GM12878 (cell line): ENCODE measurements around the gene MTX1.
"Not testable (repeated sequence)": the region's sequence is repeated elsewhere in the genome, so short reads cannot be mapped to it uniquely, and the experiment has no call there.

Experiments
- CTCF ChIP-seq, 3 experiments: IDR thresholded peaks in 2 of 3; conservative IDR thresholded peaks in 1 of 3; 2 replicates each; pipeline ENCODE4 v1.5.1; 2011; ENCODE audit warnings: low read depth in 3 of 3, low read length in 3 of 3, mild to moderate bottlenecking in 3 of 3, control low read depth in 2 of 3, moderate library complexity in 2 of 3, inconsistent platforms in 1 of 3, mixed read lengths in 1 of 3; ENCODE audit not compliant: control insufficient read depth in 2 of 3, insufficient read depth in 1 of 3; ENCODE audit errors: extremely low read depth in 1 of 3
- EZH2 ChIP-seq: IDR thresholded peaks from 2 replicates; pipeline ENCODE4 v1.6.1; 2012; ENCODE audit warnings: low read depth, mild to moderate bottlenecking, control low read depth, inconsistent platforms, low read length, borderline replicate concordance; ENCODE audit not compliant: control insufficient read depth
- POLR2A ChIP-seq: IDR thresholded peaks from 2 replicates; pipeline ENCODE4 v1.6.1; 2011; ENCODE audit warnings: low read depth, mild to moderate bottlenecking, low read length

- not testable (repeated sequence) for TF ChIP-seq POLR2A; EZH2; CTCF (IDR thresholded peaks at IDR 0.05 in 2 of 3, conservative IDR thresholded peaks at IDR 0.05 in 1 of 3; ENCODE audit: control insufficient read depth in 2 of 3, extremely low read depth in 1 of 3, insufficient read depth in 1 of 3, low read depth in 3 of 3, low read length in 3 of 3)
Measured at GRCh38 chr1:155225404-155225759, 16.9 kb downstream of the MTX1 start.
